HG02571 (cell line): ENCODE results near the gene ZNF217.
"Not testable (repeated sequence)": the region's sequence is repeated elsewhere in the genome, so short reads cannot be mapped to it uniquely, and the experiment has no call there.

ENCODE experiments used
- ATAC-seq: cut with Tn5 transposase; IDR thresholded peaks from one replicate; pipeline ENCODE4 v1.9.1; 2021; ENCODE audit warnings: mild to moderate bottlenecking, moderate library complexity; ENCODE audit not compliant: unreplicated experiment

The ZNF217 gene

DNA sequence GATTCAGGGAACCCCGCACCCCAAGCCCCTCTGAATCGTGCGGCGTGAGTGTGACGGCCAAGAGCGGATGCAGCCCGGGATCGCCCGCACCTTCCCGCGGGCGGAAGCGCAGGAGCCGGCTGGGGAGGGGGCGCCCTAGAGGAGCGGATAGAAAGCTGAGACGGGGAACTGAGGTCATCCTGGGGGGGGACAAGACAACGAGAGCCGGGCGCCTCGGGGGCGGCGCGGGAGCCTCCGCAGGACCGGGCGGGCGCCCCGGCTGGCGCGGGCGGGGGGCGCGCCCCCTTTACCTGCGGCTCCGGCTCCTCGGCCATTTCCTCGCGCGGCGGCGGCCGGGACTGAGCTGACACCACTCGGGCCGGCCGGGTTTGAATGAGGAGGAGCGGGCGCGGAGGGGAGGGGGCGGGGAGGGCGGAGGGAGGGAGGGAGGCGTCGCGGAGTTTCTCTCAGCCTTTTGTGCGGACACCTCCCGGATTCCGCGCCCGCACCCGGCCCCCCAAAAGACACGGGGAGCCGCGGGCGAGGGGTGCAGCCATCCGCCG, at the start of gene ZNF217:
Gene ZNF217 (minus strand): TSS at position 374 of the 542 bp plus-strand sequence. CDS start 11,013 bp downstream, outside the sequence.
- peak; percentile 31 for ATAC-seq

- peak; percentile 85 for ATAC-seq
Measured at GRCh38 chr20:53643031-53643832, 49.6 kb upstream of the ZNF217 start.

DNA sequence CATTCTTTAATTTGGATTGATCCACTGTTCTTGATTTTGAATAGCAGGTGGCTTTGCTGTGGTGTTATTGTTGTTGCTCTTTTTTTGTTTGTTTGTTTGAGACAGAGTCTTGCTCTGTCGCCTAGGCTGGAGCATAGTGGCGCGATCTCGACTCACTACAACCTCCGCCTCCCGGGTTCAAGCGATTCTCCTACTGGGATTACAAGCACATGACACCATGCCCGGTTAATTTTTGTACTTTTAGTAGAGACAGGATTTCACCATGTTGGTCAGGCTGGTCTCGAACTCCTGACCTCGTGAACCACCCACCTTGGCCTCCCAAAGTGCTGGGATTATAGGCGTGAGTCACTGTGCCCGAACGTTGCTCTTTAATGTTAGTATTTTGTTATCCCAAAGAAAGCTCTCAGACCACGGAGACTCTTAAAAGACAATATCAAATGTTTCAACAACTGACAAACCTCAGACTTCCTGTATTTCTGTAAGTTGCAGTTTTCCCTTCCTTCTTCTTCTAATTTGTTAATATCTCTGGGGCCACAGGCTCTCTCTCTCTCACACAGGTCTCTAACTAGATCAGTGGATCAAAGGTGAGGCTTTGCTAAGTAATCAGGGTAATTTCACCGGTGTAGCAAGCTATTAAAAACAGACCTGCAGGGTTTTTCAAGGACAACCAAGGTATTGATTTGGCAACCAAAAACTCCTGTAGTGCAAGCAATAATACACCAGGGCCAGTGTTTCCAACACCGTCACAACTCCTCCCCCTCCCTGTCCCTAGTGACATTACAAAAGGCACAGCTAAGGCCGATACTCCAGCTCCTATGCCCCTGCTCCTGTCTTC, 48.8 kb upstream of the ZNF217 start:
- no peak for ATAC-seq

DNA sequence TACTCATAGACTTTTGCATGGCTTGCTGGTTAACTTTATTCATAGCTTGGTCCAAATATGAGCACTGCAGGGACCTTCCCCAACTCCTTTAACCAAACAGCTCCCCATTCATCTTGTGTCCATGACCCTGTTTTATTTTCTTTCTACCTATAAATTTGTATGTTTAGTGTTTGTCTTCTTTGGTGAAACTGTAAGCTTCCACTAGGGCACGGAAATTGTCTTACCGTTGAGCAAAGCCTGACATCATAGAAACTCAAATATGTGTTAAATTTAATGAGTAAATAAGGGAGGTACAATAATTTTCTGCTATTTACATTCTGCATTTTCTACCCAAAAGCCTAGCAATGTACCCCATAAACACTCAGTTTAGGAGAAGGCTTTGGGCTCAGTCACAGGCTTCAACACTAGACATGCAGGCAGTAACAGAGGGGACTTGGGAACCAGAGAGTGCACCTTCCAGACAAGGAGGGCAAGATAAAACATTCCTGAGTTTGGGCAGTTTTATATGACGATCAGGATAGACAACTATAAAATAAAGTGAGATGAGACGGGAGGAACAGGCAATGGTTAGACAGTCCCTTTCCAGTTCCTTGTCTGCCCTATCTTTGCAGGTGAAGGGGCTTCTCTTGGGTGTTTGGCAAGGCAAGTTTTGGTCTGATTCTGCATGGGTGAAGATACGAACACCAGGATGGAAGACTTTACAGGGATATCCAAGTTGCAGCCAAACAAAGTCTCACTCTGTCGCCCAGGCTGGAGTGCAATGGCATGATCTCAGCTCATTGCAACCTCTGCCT, 46.2 kb upstream of the ZNF217 start:
- ATAC-seq: no peak

GRCh38 chr20:53639128-53639527, 45.5 kb upstream of the ZNF217 start:
- no peak for ATAC-seq

DNA sequence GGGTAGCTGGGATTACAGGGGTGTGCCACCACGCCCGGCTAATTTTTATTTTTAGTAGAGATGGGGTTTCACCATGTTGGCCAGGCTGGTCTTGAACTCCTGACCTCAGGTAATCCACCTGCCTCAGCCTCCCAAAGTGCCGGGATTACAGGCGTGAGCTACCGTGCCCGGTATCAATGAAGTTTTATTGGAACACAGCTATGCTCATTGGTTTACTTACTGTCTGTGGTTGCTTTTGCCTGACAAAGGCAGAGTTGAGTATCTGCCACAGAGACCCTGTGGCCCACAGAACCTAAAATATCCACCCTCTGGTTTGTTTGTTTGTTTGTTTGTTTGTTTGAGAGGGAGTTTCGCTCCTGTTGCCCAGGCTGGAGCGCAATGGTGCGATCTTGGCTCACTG, 43.7 kb upstream of the ZNF217 start:
- ATAC-seq: not testable (repeated sequence)

- no peak for ATAC-seq
Measured at GRCh38 chr20:53636540-53637097, 43.0 kb upstream of the ZNF217 start.

GRCh38 chr20:53635221-53635620, 41.6 kb upstream of the ZNF217 start:
- ATAC-seq: no peak

DNA sequence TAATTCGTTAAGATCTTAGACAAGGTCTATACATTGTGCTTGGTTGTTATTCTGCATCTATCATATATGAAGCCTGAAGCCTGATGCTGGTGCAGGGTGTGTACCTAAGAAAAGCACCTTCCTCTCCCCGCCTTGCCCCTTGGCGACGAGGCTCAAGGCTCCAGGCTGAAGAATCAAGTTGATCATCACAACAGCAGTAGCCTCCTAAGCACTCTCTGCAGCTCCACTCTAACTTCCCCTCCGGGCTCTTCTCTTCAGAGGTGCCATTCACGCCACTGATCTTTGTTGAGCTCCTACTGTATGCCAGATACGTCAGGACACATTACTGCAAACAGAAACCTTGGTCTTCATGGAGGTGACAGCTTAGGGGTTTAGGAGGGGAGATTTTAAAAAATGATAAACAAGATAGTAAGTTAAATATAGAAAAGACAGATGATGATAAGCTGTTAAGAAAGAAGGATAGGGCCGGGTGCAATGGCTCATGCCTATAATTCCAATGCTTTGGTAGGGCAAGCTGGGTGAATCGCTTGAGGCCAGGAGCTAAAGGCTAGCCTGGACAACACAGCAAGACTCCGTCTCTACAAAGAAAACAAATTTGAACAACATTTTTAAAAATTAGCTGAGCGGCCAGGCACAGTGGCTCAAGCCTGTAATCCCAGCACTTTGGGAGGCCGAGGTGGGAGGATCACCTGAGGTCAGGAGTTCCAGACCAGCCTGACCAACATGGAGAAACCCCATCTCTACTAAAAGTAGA, 38.4 kb upstream of the ZNF217 start:
- no peak for ATAC-seq

DNA sequence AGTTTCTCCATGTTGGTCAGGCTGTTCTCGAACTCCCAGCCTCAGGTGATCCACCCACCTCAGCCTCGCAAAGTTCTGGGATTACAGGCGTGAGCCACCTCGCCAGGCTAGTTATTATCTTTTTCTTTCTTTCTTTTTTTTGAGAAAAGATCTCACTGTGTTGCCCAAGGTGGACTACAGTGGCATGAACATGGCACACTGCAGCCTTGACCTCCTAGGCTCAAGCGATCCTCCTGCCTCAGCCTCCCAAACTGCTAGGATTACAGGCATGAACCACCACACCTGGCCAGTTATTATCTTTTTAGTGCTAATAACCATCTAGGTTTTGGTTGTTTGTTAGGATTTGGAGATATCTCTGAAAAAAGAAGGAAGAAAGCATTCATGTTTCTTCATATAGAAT, 35.8 kb upstream of the ZNF217 start:
- no peak for ATAC-seq

GRCh38 chr20:53628758-53629157, 35.1 kb upstream of the ZNF217 start:
- not testable (repeated sequence) for ATAC-seq

DNA sequence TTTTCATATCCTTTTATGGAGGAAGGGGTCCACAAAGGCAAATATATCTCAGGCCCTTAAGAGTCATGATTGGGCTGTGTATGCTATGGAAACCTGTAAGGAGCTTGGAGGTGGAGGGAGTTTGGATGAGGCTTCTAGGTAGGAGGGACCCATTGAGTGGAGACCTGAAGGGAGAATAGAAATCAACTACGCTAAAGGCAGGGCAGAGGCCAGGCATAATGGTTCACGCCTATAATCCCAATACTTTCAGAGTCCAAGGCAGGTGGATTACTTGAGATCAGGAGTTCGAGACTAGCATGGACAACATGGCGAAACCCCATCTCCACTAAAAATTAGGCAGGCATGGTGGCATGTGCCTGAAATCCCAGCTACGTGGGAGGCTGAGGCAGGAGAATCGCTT, 34.4 kb upstream of the ZNF217 start:
- ATAC-seq: no peak

DNA sequence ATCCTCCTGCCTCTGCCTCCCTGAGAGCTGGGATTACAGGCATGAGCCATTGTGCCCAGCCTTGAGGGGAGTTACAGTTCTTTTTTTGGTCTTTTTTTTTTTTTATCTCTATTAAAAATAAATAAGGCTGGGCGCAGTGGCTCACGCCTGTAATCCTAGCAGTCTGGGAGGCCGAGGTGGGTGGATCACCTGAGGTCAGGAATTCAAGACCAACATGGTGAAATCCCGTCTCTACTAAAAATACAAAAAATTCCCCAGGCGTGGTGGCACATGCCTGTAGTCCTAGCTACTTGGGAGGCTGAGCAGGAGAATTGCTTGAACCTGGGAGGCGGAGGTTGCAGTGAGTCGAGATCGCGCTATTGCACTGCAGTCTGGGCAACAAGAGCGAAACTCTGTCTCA, 33.4 kb upstream of the ZNF217 start:
- not testable (repeated sequence) for ATAC-seq

DNA sequence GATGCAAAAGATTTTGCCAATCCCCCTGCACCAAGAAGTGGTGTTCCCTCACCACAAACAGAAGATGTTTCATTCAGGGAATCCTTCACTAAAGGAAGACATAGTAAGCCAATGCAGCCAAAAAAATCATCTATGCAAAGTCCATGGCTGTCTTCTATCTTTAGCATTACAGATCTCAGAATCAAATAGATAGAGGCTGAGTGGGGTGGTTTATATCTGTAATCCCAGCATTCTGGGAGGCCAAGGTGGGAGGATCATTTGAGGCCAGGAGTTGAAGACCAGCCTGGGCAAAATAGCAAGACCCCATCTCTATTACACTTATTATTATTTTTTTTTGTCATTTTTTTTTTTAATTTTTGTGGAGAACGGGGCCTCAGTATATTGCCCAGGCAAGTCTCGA, 32.9 kb upstream of the ZNF217 start:
- no peak for ATAC-seq

DNA sequence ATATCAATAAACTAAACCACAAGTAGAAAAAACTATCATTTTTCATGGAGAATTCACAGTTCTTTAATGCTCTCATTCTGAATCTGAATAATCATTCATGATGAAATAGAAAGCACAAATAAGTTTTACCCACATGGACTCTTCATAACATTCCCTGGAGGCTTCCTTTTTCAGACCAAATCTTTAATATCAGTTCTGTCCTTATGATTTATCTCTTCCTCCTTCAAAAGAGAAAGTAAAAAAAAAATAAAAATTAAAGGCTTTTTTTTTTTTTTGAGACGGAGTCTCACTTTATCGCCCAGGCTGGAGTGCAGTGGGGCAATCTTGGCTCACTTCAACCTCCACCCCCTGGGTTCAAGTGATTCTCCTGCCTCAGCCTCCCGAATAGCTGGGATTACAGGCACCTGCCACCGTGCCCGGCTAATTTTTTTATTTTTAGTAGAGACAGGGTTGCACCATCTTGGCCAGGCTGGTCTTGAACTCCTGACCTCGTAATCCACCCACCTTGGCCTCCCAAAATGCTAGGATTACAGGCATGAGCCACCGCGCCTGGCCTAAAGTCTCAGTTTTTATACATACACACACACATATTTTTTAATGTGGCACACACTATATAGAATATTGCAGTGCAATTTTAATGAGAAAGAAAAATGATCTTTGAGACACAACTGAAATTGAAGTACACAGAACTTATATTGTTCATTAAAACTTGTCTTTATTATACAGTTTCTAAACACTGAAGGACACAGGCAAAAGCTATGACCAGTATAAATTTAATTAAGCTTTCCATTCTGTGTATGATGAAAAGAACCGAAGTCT, 31.9 kb upstream of the ZNF217 start:
- ATAC-seq: no peak

DNA sequence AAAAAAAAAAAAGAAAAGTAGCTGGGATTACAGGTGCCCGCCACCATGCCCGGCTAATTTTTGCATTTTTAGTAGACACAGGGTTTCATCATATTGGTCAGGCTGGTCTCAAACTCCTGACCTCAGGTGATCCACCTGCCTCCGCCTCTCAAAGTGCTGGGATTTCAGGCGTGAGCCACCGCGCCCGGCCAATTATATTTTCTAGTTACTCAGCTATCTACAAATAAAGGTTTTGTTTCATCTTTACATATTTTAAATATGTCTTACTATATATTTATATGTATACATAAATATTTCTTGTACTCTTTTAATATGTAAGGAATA, 31.2 kb upstream of the ZNF217 start:
- ATAC-seq: not testable (repeated sequence)

DNA sequence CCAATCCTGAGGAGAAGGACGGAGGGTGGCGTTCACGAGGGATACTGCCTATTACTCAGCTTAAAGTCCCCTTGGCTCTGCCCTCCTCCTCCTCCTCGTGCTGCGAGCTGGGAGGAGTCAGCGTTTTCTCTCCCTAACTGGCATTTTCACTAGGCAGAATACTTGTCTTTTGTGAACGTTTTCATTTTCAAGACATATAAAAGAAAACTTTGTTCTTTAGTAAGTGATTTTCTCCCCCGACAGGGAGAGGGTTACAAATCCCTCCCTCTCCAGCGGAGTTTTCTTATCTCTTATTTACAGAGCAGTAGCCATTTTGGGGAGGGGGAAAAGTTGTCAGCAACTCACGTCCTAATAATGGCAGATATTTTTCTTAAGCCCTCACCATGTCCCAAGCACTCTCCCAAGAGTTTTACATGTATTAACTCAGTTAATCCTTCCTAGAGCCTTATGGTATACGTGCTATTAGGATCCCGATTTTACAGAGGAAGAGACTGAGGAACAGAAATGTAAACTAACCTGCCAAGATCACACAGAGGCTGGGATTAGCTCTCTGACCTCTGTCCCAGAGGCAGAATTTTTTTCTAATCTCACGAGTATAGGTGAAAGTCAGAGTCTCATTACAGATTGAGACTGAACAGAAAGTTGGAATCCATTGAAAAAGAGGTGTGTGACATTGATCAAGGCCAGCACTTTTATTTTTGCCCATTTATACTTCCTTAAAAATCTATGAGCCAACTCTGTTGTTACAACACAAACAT, 30.0 kb upstream of the ZNF217 start:
- peak; percentile 58 for ATAC-seq

- ATAC-seq: no peak
Measured at GRCh38 chr20:53623134-53623453, 29.5 kb upstream of the ZNF217 start.
